Right lobe of liver (tissue), 6 donors: ENCODE measurements around the gene DYSF. TPM values are rescaled to one million over a fixed set of nuclear protein-coding genes. Genes with fewer than 3 reads are reported as not detected.

ENCODE experiments used
- ATAC-seq, 4 donors: fragments of 200-7000 bp; cut with Tn5 transposase; one replicate each; pipeline ENCODE4 v1.9.1; 2020; ENCODE audit warnings: mild to moderate bottlenecking in 4 of 4, moderate library complexity in 4 of 4
- DNase-seq, 3 donors: peaks; one replicate each; pipeline ENCODE4 v3.0.0-alpha.2; 2020
- H3K27ac ChIP-seq, 3 donors: fragments of 200-600 bp; one replicate each; pipeline ENCODE4 v1.8.0; 2022
- H3K27me3 ChIP-seq, 2 donors: fragments of 200-600 bp; one replicate each; pipeline ENCODE4 v1.8.0; 2022
- H3K36me3 ChIP-seq, 4 donors: fragments of 200-600 bp; sonication (generic) in 1 of 4; one replicate each; pipeline versions ENCODE4 v1.5.1 to v1.8.0; 2017 to 2022; ENCODE audit warnings: control low read depth in 1 of 4
- H3K4me1 ChIP-seq, 4 donors: fragments of 200-600 bp; sonication (generic) in 1 of 4; one replicate each; pipeline versions ENCODE4 v1.5.1 to v1.8.0; 2017 to 2022; ENCODE audit warnings: control low read depth in 1 of 4
- H3K4me3 ChIP-seq, 3 donors: fragments of 200-600 bp; one replicate each; pipeline ENCODE4 v1.8.0; 2022
- H3K9me3 ChIP-seq, 4 donors: fragments of 200-600 bp; sonication (generic) in 1 of 4; one replicate each; pipeline versions ENCODE4 v1.5.1 to v1.8.0; 2017 to 2022; ENCODE audit warnings: control low read depth in 1 of 4
- POLR2A ChIP-seq: fragments of 450-650 bp; IDR thresholded peaks from one replicate; pipeline ENCODE4 v1.6.1; 2017; ENCODE audit warnings: antibody characterized with exemption, mild to moderate bottlenecking
- WGBS: methylation state at CpG from one replicate; pipeline ENCODE4 v1.1.6; 2018; ENCODE audit warnings: low coverage, low lambda C conversion rate; ENCODE audit not compliant: insufficient coverage; ENCODE audit errors: missing lambda C conversion rate; 5-methylcytosine and 5-hydroxymethylcytosine counted together
- intact Hi-C, 2 donors: fragments of 100-400 bp; cut with DNase I; formaldehyde crosslinking; loops; one replicate each; pipeline versions ENCODE4 v1.11.2 to v1.14.1; 2022
- total RNA-seq, 6 experiments: library from RNA; depleted of rRNA in 2 of 6; stranded (reverse); fragments of >200 nt in 2 of 6; fragmentation: NEBNext Ultra II Directional in 3 of 6; extraction: Animal tissue kit (Norgen Biotek cat#: 25700) in 3 of 6; gene quantifications; one replicate each; pipeline versions ENCODE4 v1.1.0 to v1.2.4, GENCODE V29; 2016 to 2023
- TF ChIP-seq, protein P1 (sequence below), 4 donors: fragments of 200-600 bp in 3 of 4; fragments of 450-650 bp in 1 of 4; IDR thresholded peaks; one replicate each; pipeline versions ENCODE4 v1.5.1 to v1.8.0; 2016 to 2022; ENCODE audit warnings: antibody characterized with exemption in 4 of 4, mild to moderate bottlenecking in 2 of 4
- donor health status: DM: no; HTN: yes; CAD: no.
- donor health status: DM: no; HTN: no; CAD: no.
- donor health status: DM: no; HTN: no; CAD: no.
- donor health status: DM: no; HTN: yes; CAD: no.
- donor health status: DM: no; HTN: yes; CAD: no.

DYSF gene
- total RNA-seq, 6 experiments from 2014 or later, result 21.8 to 55.0 (median 32.9) TPM

DNA sequence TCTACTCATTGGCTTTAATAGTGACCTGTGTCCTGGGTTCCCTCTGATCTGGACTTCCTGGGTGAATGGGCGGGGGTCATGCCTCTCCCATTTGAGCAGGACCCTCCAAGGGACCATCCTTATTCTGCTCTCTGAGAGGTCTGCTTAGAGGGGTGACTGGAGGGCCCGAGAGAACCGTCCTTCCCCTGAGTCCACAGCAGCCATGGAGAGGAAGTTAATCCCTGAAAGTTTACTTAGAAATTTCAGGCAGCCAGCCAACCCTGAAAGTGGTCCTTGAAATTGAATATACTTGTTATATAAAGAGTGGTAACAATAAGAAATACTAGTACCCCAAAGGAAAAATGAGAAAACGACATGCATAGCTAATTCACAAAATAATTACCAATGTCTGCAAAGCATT is 226.1 kb downstream of the DYSF start:
- H3K36me3 ChIP-seq, result peaks cover 0 to 3% (median 0%) of the 10 kb centered on the region in 4 donors
- 43% methylated on average over 4 of the region's 4 CpGs for WGBS
- no peaks in the 10 kb centered on the region for H3K4me1 ChIP-seq
- H3K27ac ChIP-seq, result no peak overlapping the region
- peak in 1 of 3 donors; percentile 3 for DNase-seq
- H3K9me3 ChIP-seq, result no peaks in the 10 kb centered on the region
- H3K27me3 ChIP-seq, result no peaks in the 10 kb centered on the region
- intact Hi-C loops, result no loop called here
- TF ChIP-seq, protein P1, sequence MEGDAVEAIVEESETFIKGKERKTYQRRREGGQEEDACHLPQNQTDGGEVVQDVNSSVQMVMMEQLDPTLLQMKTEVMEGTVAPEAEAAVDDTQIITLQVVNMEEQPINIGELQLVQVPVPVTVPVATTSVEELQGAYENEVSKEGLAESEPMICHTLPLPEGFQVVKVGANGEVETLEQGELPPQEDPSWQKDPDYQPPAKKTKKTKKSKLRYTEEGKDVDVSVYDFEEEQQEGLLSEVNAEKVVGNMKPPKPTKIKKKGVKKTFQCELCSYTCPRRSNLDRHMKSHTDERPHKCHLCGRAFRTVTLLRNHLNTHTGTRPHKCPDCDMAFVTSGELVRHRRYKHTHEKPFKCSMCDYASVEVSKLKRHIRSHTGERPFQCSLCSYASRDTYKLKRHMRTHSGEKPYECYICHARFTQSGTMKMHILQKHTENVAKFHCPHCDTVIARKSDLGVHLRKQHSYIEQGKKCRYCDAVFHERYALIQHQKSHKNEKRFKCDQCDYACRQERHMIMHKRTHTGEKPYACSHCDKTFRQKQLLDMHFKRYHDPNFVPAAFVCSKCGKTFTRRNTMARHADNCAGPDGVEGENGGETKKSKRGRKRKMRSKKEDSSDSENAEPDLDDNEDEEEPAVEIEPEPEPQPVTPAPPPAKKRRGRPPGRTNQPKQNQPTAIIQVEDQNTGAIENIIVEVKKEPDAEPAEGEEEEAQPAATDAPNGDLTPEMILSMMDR (IDR thresholded peaks at IDR 0.05), result no peak
- TF ChIP-seq POLR2A, result no peak
- ATAC-seq, result no peak
- no peak overlapping the region for H3K4me3 ChIP-seq

DNA sequence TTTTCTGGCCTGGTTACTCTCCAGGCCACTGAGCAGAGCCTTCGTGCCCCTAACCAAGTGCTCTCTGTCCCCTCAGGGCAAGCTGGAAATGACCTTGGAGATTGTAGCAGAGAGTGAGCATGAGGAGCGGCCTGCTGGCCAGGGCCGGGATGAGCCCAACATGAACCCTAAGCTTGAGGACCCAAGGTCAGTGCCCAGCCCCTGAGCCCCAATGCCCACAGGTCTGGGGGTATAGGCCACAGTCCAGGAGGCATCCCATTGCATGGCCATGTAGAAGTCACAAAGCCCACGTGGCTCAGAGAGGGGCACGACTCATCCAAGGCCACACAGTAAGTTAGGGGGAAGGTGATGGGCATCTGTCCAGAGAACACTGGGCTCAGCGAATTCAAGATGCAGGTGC is 227.6 kb downstream of the DYSF start:
- DNase-seq (peak in 1 of 3 donors; percentile 16), ATAC-seq (no peak)
- Histone ChIP-seq H3K4me3 (no peak overlapping the region), H3K4me1 (no peaks in the 10 kb centered on the region), H3K9me3 (no peaks in the 10 kb centered on the region), H3K27ac (no peak overlapping the region), H3K36me3 (peaks cover 0 to 3% (median 0%) of the 10 kb centered on the region in 4 donors), H3K27me3 (no peaks in the 10 kb centered on the region)
- WGBS, result 87% methylated on average over 3 of the region's 6 CpGs
- TF ChIP-seq, protein P1 (IDR thresholded peaks at IDR 0.05), result no peak
- no peak for TF ChIP-seq POLR2A
- intact Hi-C loops, result no loop called here

DNA sequence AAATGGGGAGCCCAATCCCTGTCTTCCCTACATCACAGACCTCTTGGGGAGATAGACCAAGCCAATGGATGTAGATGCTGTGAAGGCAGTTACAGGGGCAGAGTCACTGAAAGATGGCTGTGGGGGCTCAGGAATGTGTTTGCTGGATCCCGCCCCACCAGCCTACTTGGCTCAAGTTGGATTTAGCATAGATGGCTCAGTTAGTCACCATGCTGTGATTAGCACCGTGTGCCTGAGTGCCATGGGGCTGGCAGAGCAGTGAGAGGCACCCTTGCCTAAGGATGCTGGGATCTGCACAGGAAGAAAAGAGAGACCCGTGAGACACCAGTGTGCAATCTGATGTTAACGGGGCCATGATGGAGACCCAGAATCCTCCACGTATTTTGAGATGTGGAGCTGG is 228.3 kb downstream of the DYSF start:
- Histone ChIP-seq H3K4me3 (no peak overlapping the region), H3K27me3 (no peaks in the 10 kb centered on the region), H3K9me3 (no peaks in the 10 kb centered on the region), H3K27ac (no peak overlapping the region), H3K36me3 (peaks cover 0 to 3% (median 0%) of the 10 kb centered on the region in 4 donors), H3K4me1 (no peaks in the 10 kb centered on the region)
- ATAC-seq, result no peak
- DNase-seq, result peak in 1 of 3 donors; percentile 2
- WGBS, result 100% methylated on average over 1 of the region's 5 CpGs
- no peak for TF ChIP-seq POLR2A
- TF ChIP-seq, protein P1 (IDR thresholded peaks at IDR 0.05), result no peak
- intact Hi-C loops, result no loop called here

DNA sequence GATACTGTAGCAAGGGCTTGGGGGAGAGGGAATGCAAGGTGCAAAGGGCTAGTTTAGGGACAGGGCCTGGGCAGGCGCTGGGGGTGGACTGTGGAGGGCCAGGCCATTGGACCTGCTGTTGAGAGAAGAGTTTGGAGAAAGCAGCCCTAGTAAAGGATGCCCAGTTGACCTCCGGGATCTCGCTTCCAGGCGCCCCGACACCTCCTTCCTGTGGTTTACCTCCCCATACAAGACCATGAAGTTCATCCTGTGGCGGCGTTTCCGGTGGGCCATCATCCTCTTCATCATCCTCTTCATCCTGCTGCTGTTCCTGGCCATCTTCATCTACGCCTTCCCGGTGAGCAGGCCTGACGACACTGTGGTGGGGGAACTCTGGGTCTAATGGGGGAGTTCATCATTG is 229.0 kb downstream of the DYSF start:
- intact Hi-C loops, result no loop called here

More for the DNA sequence above, 229.0 kb downstream of the DYSF start:
- DNase-seq (peak in 2 of 3 donors; percentile 5 to 43), ATAC-seq (no peak)
- H3K4me3 ChIP-seq, result no peak overlapping the region
- no peak overlapping the region for H3K27ac ChIP-seq
- no peaks in the 10 kb centered on the region for H3K9me3 ChIP-seq
- 86% methylated on average over 7 of the region's 11 CpGs for WGBS
- no peaks in the 10 kb centered on the region for H3K27me3 ChIP-seq
- no peaks in the 10 kb centered on the region for H3K4me1 ChIP-seq
- no peak for TF ChIP-seq POLR2A
- TF ChIP-seq, protein P1 (IDR thresholded peaks at IDR 0.05), result no peak
- H3K36me3 ChIP-seq, result peaks cover 0 to 3% (median 0%) of the 10 kb centered on the region in 4 donors
